Measurements from ENCODE around the gene PCYT2. TPM values are rescaled to one million over a fixed set of nuclear protein-coding genes. Genes with fewer than 3 reads are reported as not detected.

Gene PCYT2
- total RNA-seq, 1 donor from 2014 or later: 46.8 TPM

DNA sequence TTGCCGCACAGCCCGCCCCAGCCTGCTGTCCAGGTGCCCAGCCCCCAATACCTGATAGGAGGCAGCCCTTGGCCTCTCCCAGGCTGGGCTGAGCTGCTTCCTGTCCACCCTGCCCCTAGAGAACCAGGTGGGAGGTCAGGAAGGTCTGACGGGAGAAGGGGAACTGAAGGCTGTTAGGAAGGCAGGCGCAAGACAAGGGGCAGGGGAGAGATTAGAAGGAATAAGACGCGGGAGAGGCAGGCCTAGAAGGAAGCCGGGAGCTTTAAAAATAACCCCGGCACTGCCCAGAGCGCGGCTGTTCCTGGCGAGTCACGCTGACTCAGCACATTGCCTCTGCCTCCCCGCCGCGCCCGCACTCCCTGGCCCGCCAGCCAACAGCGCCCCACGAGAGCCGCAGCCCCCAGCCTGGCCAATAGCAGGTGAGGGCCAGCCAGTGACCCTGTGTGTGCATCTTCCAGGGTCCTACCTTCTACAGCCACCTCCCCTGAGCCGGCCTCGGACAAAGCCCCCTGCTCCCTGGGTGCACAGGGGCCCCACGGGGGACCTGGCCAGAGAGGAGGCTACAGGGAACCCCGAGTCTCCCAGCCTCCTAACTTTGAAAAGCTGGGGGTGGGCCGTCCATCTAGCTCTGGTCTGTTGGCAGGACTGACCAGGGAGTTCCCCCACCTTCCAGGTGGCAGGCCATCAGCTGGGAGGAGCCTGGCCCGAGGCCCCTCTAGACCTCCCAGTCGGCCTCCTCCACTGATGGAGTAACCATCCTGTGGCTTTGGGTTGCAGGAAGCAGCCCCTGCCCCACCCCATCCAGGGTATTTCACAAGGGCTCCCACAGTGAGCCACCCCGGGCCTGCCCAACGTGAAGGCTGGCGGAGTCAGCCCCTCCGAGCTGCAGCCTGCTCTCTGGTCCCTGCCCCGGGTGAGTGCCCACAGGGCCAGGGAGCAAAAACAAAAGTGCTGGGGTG lies 12.4 kb upstream of the PCYT2 start:
- Mint-ChIP-seq H3K4me1 (ENCODE audit: unreplicated experiment) (peaks cover 25% of the 10 kb centered on the region), H3K27ac (peak overlapping the region; percentile 93), H3K27me3 (no peaks in the 10 kb centered on the region), H3K9me3 (no peaks in the 10 kb centered on the region), H3K36me3 (peaks cover 12% of the 10 kb centered on the region), H3K4me3 (peak overlapping the region; percentile 83)
- TF ChIP-seq, protein P1, sequence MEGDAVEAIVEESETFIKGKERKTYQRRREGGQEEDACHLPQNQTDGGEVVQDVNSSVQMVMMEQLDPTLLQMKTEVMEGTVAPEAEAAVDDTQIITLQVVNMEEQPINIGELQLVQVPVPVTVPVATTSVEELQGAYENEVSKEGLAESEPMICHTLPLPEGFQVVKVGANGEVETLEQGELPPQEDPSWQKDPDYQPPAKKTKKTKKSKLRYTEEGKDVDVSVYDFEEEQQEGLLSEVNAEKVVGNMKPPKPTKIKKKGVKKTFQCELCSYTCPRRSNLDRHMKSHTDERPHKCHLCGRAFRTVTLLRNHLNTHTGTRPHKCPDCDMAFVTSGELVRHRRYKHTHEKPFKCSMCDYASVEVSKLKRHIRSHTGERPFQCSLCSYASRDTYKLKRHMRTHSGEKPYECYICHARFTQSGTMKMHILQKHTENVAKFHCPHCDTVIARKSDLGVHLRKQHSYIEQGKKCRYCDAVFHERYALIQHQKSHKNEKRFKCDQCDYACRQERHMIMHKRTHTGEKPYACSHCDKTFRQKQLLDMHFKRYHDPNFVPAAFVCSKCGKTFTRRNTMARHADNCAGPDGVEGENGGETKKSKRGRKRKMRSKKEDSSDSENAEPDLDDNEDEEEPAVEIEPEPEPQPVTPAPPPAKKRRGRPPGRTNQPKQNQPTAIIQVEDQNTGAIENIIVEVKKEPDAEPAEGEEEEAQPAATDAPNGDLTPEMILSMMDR (conservative IDR thresholded peaks at IDR 0.05): no peak
- no peak for DNase-seq (ENCODE audit: extremely low spot score, unreplicated experiment)

DNA sequence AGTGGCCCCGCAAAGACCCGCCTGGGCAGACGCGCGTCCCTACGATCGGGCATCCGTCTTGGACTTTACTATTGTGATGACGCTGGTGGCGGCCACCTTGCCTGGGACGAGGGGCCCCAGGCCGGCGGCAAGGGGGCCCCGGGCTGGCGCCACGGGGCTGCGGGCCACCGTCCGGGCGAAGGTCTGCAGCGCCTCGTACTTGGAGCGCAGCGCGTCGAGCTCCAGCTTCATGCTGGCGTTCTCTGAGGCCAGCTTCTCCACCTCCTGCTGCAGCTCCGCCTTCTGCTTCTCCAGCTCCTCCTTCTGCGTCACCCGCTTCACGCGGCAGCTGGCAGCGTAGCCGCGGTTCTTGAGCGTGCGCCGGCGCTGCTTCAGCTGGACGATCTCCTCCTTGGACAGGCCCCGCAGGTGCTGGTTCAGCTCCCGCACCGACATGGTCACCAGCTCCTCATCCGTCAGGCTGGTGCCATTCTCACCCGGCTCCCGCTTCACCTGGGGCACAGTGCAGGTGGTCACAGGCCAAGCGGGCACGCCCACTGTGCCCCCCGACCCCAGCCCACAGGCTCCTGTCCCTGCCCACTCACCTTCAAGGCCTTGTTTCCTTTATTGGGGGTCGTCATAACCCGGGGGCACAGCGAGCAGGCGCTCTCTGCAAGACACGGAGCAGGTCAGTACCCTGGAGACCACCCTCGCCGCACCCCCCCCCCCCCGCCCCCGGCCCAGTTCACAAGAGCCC lies 11.5 kb upstream of the PCYT2 start:
- no peaks in the 10 kb centered on the region for H3K9me3 Mint-ChIP-seq
- peaks cover 25% of the 10 kb centered on the region for H3K4me1 Mint-ChIP-seq (ENCODE audit: unreplicated experiment)
- TF ChIP-seq, protein P1 (conservative IDR thresholded peaks at IDR 0.05): no peak
- no peak for DNase-seq (ENCODE audit: extremely low spot score, unreplicated experiment)
- H3K27ac Mint-ChIP-seq: peak overlapping the region; percentile 93
- H3K4me3 Mint-ChIP-seq: no peak overlapping the region
- H3K36me3 Mint-ChIP-seq: peaks cover 12% of the 10 kb centered on the region
- H3K27me3 Mint-ChIP-seq: no peaks in the 10 kb centered on the region

DNA sequence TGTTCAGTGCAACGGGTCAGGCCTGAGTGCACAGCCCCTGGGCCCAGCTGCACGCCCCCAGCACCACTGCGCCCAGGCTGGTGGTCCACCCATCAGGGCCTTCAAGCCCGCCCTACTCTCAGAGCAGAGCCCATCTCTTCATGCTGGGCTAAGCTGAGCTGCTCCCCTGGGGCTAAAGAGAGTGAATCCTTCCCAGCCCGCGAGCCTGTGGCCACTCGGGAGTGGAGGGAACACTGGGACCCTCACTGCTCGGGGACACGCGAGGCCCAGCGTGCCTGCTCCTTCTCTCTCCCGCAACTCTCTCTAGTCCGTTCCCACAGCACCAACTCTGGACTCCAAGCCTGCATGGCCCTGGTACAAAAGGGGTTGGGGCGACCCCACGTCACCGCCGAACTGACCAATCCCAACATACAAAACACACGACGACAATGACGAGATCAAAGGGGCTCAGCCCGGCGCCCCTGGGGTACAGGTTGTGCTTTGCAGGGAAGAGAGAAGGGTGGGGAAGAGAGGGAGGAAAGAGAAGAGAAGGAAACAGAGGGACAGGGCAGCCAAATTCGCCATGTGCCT lies 10.9 kb upstream of the PCYT2 start:
- peaks cover 29% of the 10 kb centered on the region for H3K4me1 Mint-ChIP-seq (ENCODE audit: unreplicated experiment)
- no peaks in the 10 kb centered on the region for H3K9me3 Mint-ChIP-seq
- H3K4me3 Mint-ChIP-seq: peak overlapping the region; percentile 34
- DNase-seq (ENCODE audit: extremely low spot score, unreplicated experiment): no peak
- no peaks in the 10 kb centered on the region for H3K27me3 Mint-ChIP-seq
- no peak overlapping the region for H3K27ac Mint-ChIP-seq
- TF ChIP-seq, protein P1 (conservative IDR thresholded peaks at IDR 0.05): no peak
- H3K36me3 Mint-ChIP-seq: peaks cover 12% of the 10 kb centered on the region

DNA sequence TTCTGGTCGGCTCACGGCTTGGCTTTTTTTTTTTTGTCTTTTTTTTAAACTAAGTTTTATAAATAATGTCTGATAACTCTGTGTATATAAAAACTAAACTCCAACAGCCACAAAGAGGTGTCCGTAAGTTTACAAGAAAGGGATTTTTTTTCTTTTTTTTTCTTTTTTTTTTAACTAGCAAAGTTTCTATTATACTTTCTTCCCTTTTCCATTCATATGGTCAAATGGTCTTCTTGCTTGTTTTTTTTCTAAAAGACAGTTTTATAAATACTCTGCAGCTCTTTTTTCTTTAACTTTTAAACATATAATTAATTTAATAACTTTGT lies 10.3 kb upstream of the PCYT2 start:
- Mint-ChIP-seq H3K9me3 (no peaks in the 10 kb centered on the region), H3K27ac (no peak overlapping the region), H3K36me3 (peaks cover 12% of the 10 kb centered on the region), H3K27me3 (no peaks in the 10 kb centered on the region), H3K4me1 (ENCODE audit: unreplicated experiment) (peaks cover 33% of the 10 kb centered on the region), H3K4me3 (no peak overlapping the region)
- DNase-seq (ENCODE audit: extremely low spot score, unreplicated experiment): no peak
- TF ChIP-seq, protein P1 (conservative IDR thresholded peaks at IDR 0.05): no peak

DNA sequence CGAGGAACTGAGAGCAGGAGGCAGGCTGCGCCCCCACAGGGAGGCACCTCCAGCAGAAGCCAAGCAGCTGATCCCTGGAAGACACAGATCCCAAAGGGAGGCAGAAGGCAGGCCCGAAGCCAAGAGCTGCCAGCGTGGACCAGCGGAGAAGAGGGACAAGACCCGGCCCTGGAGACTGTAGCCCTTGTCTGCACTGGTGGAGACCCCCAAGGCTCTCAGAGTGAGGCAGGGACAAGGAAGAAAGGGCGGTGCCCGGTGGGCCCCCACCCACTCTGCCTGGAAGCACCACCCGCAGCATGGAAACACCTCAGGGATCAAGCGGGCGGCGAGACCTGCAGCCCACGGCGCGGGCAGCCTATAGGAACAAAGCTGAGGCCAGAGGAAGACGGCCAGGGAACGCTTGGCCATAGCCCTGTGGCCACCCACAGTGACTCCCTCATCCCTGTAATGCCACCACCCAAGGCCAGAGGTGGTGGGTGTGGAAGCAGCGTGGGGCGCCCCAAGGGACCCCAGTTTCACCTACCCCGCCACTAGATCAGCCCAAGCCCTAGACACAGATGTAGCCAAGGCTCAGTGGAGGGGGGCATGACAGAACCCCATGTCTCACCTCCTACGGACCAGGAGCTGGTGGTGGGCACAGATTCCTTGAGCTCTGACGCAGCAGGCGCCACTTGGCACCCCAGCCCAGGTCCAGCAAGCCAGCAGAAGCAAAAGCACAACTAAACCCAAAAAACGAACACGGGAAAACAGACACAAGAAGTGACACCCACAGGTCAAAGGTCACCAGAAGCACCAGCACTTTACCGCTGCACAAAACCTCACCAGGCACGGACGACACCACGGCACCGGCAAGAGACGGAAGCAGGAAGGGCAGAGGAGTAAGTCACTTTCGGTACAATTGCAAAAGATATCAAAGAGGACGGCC lies 9.7 kb upstream of the PCYT2 start:
- Mint-ChIP-seq H3K36me3 (peaks cover 13% of the 10 kb centered on the region), H3K27me3 (no peaks in the 10 kb centered on the region), H3K27ac (peak overlapping the region; percentile 95), H3K9me3 (no peaks in the 10 kb centered on the region), H3K4me3 (peak overlapping the region; percentile 59), H3K4me1 (ENCODE audit: unreplicated experiment) (peaks cover 27% of the 10 kb centered on the region)
- no peak for DNase-seq (ENCODE audit: extremely low spot score, unreplicated experiment)
- TF ChIP-seq, protein P1 (conservative IDR thresholded peaks at IDR 0.05): no peak
